NCI-H774 (cell line): Measurements from ENCODE around the gene COL28A1.

Source experiments
- DNase-seq: peaks from one replicate; lab custom pipeline; 2025; lab: John Stamatoyannopoulos, UW

COL28A1 gene

GRCh38 chr7:7330997-7331396 lies 204.7 kb downstream of the COL28A1 start:
- DNase-seq: no peak

GRCh38 chr7:7329326-7329725 lies 206.3 kb downstream of the COL28A1 start:
- DNase-seq: no peak

- no peak for DNase-seq
Observed at GRCh38 chr7:7327423-7327822, 208.2 kb downstream of the COL28A1 start.

- DNase-seq: no peak
Observed at GRCh38 chr7:7324698-7325097, 211.0 kb downstream of the COL28A1 start.

- DNase-seq: no peak
Observed at GRCh38 chr7:7323921-7324320, 211.8 kb downstream of the COL28A1 start.

- no peak for DNase-seq
Observed at GRCh38 chr7:7323352-7323751, 212.3 kb downstream of the COL28A1 start.

GRCh38 chr7:7321681-7322080 lies 214.0 kb downstream of the COL28A1 start:
- DNase-seq: no peak

GRCh38 chr7:7318601-7319000 lies 217.1 kb downstream of the COL28A1 start:
- no peak for DNase-seq

GRCh38 chr7:7317850-7318249 lies 217.8 kb downstream of the COL28A1 start:
- no peak for DNase-seq

- DNase-seq: no peak
Observed at GRCh38 chr7:7315851-7316250, 219.8 kb downstream of the COL28A1 start.

GRCh38 chr7:7312323-7312722 lies 223.3 kb downstream of the COL28A1 start:
- DNase-seq: no peak

GRCh38 chr7:7311001-7311400 lies 224.7 kb downstream of the COL28A1 start:
- no peak for DNase-seq

GRCh38 chr7:7309203-7309602 lies 226.5 kb downstream of the COL28A1 start:
- no peak for DNase-seq
